Activated B cell treated with CpG ODN at 0.5 μM for 24 hours (primary cell): Measurements from ENCODE around the gene DTHD1. TPM values are rescaled to one million over a fixed set of nuclear protein-coding genes. Genes with fewer than 3 reads are reported as not detected.
A peak's percentile ranks its signal among the peaks of the same experiment; 100 is the strongest.

Experiments
- ATAC-seq: fragments of 200-7000 bp; cut with Tn5 transposase; one replicate; pipeline ENCODE4 v1.10.0; 2021; ENCODE audit warnings: low read depth, mild to moderate bottlenecking, moderate library complexity
- CTCF ChIA-PET: fragments of 350-600 bp; sonication (Branson Sonifier 250); formaldehyde crosslinking; loops from one replicate; lab custom pipeline; 2021; ENCODE audit warnings: antibody characterized with exemption; lab: Charles Lee
- POLR2A ChIA-PET: fragments of 350-600 bp; sonication (Branson Sonifier 250); formaldehyde crosslinking; loops from one replicate; lab custom pipeline; 2021; ENCODE audit warnings: antibody characterized with exemption; lab: Charles Lee
- DNase-seq: peaks from one replicate; pipeline ENCODE4 v3.0.0; 2022
- H3K27ac Mint-ChIP-seq: one replicate; pipeline ENCODE4 v1.8.0; 2020; ENCODE audit warnings: mixed read lengths
- H3K27me3 Mint-ChIP-seq: one replicate; pipeline ENCODE4 v1.8.0; 2021; ENCODE audit warnings: mixed read lengths
- H3K36me3 Mint-ChIP-seq: one replicate; pipeline ENCODE4 v1.8.0; 2021; ENCODE audit warnings: low read depth, mixed read lengths
- H3K4me1 Mint-ChIP-seq: one replicate; pipeline ENCODE4 v1.8.0; 2021; ENCODE audit warnings: mixed read lengths
- H3K4me3 Mint-ChIP-seq: one replicate; pipeline ENCODE4 v1.8.0; 2020; ENCODE audit warnings: mild to moderate bottlenecking, mixed read lengths
- H3K9me3 Mint-ChIP-seq: one replicate; pipeline ENCODE4 v1.8.0; 2020; ENCODE audit warnings: mixed read lengths
- intact Hi-C: fragments of 100-400 bp; cut with micrococcal nuclease; formaldehyde crosslinking; loops from one replicate; pipeline ENCODE4 v1.15.1; 2024
- total RNA-seq: library from RNA; stranded (reverse); gene quantifications from 2 replicates; pipeline ENCODE4 v1.2.3, GENCODE V29; 2022
- TF ChIP-seq, protein P1 (sequence below): fragments of 200-600 bp; IDR thresholded peaks from one replicate; pipeline ENCODE4 v1.8.0; 2022; ENCODE audit warnings: antibody characterized with exemption, mild to moderate bottlenecking

The DTHD1 gene
- total RNA-seq, 1 donor from 2014 or later: not detected

DNA sequence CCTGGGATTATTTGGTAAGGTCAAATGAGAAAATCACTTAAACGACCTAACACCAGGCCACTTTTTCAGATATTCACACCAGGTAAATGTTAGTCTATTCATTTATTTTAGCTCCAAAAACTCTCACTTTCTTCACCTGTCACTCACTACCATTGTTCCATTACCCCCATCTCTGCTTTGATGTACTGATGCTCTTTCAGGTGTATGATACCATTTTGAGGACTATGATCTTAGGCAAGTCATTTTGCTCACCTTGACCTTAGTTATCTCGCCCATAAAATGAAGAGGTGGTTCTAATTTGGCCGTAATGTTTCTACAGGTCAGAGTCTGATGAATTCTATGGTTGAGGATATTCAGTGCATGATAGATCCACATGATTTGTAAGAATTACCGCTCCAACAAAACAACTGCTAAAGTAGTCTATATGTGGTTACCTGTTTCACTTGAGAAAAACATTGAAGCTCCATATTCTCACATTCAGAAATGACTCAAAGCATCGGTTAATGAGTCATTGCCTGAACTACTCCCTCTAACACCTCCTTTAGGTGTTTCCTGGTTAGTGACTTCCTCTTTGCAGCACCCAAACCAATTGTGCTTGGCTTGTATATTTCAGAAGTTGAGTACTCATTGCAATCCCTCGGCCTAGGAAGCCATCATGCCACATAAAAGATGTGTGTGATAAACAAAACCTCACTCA is 4.5 kb downstream of the DTHD1 start:
- POLR2A ChIA-PET: interaction anchor here (0.6 to 2.6 kb wide), 5 partner anchors 25 to 47 kb away, joined by 3 to 8 read pairs (median 3); partner anchors contain the start of gene ARAP2
- Mint-ChIP-seq H3K27me3 (no peaks in the 10 kb centered on the region), H3K4me1 (peaks cover 21% of the 10 kb centered on the region), H3K9me3 (no peaks in the 10 kb centered on the region), H3K36me3 (no peaks in the 10 kb centered on the region), H3K4me3 (no peak overlapping the region), H3K27ac (peak overlapping the region; percentile 81)
- ATAC-seq (peak; percentile 95), DNase-seq (no peak)
- TF ChIP-seq, protein P1, sequence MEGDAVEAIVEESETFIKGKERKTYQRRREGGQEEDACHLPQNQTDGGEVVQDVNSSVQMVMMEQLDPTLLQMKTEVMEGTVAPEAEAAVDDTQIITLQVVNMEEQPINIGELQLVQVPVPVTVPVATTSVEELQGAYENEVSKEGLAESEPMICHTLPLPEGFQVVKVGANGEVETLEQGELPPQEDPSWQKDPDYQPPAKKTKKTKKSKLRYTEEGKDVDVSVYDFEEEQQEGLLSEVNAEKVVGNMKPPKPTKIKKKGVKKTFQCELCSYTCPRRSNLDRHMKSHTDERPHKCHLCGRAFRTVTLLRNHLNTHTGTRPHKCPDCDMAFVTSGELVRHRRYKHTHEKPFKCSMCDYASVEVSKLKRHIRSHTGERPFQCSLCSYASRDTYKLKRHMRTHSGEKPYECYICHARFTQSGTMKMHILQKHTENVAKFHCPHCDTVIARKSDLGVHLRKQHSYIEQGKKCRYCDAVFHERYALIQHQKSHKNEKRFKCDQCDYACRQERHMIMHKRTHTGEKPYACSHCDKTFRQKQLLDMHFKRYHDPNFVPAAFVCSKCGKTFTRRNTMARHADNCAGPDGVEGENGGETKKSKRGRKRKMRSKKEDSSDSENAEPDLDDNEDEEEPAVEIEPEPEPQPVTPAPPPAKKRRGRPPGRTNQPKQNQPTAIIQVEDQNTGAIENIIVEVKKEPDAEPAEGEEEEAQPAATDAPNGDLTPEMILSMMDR: no peak
- CTCF ChIA-PET: interaction anchor here (1.6 kb wide), 1 partner anchor 42 kb away, joined by 8 read pairs; the partner anchor contains the start of gene ARAP2
- intact Hi-C loops: loop anchor here (1.0 to 2.0 kb wide), 5 partner anchors 17 to 42 kb away; partner anchors contain the start of gene ARAP2

DNA sequence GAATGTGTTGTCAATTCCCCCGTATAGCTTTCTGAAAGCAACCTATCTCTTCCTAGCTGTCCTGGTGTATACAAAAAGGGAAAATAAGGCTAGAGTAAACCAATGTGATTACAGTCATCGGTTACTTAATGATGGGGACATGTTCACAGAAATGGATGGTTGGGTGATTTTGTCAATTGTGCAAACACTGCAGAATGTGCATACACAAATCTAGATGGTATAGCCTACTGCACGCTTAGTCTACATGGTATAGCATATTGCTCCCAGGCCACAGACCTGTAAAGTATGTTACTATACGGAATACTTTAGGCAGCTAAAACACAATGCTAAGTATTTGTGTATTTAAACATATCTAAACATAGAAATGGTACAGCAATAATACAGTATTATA is 5.1 kb downstream of the DTHD1 start:
- intact Hi-C loops: loop anchor here (1.0 to 2.0 kb wide), 4 partner anchors 24 to 42 kb away; partner anchors contain the start of gene ARAP2
- no peaks in the 10 kb centered on the region for H3K36me3 Mint-ChIP-seq
- H3K4me3 Mint-ChIP-seq: no peak overlapping the region
- TF ChIP-seq, protein P1: no peak
- no peaks in the 10 kb centered on the region for H3K27me3 Mint-ChIP-seq
- ChIA-PET POLR2A (interaction anchor here (0.8 to 2.6 kb wide), 4 partner anchors 34 to 46 kb away, joined by 3 to 8 read pairs (median 4); partner anchors contain the start of gene ARAP2), CTCF (interaction anchor here (1.6 kb wide), 1 partner anchor 42 kb away, joined by 8 read pairs; the partner anchor contains the start of gene ARAP2)
- DNase-seq: no peak
- peaks cover 21% of the 10 kb centered on the region for H3K4me1 Mint-ChIP-seq
- ATAC-seq: no peak
- peak overlapping the region; percentile 81 for H3K27ac Mint-ChIP-seq
- no peaks in the 10 kb centered on the region for H3K9me3 Mint-ChIP-seq

DNA sequence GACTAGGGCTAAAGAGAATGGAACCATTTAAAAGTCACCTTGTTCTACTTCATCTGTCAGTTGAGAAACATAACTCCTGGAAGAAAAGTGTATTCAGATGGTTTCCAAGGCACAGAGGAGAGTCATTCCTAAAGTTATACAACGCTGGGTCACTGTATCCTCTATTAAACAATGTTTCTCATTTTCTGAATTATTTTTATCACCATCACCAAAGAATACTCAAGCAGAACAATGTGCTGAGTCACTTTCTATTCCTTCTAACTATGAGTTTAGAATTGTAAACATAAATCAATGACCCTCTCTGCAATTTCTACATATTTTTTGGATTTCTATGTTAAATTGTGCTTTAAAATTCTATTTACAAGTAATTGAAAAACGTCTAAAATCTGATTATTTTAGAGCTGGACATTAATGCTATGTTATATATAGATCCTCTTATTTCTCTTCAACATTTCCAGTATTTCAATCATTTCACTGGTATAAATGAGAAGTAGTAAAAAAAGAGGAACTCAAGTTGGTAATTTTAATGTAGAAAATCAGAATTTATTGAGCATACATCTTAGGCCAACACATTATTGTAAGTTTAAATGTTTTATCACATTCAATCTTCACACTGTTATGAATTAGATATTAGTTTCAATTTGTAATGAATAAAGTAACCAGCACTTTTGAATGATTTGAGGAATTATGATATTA is 7.5 kb downstream of the DTHD1 start:
- peak overlapping the region; percentile 20 for H3K27ac Mint-ChIP-seq
- ChIA-PET CTCF (no interaction called here), POLR2A (interaction anchor here (1.1 kb wide), 1 partner anchor 44 kb away, joined by 4 read pairs; no protein-coding TSS in a partner anchor)
- no peaks in the 10 kb centered on the region for H3K36me3 Mint-ChIP-seq
- H3K4me3 Mint-ChIP-seq: no peak overlapping the region
- DNase-seq (no peak), ATAC-seq (no peak)
- TF ChIP-seq, protein P1: no peak
- peaks cover 27% of the 10 kb centered on the region for H3K4me1 Mint-ChIP-seq
- no peaks in the 10 kb centered on the region for H3K9me3 Mint-ChIP-seq
- no peaks in the 10 kb centered on the region for H3K27me3 Mint-ChIP-seq
- intact Hi-C loops: no loop called here

DNA sequence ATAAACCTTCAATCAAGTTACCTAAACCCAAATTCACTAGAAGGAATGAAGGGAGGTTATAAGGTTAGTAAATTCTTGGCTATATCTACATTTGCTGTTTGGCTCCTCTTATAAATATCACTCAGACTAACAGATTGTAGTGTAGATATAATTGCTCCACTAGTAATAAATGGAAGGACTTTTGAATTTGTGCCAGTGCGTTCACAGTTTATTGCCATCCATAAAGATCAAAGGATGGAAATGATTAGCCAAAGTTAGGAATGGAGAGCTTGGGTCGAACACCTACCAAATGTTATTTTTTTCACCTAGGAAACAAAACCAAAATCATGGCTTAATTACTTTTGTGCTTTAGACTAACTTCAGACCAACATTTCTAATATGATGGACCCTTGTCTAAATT is 9.2 kb downstream of the DTHD1 start:
- intact Hi-C loops: no loop called here
- Mint-ChIP-seq H3K27me3 (no peaks in the 10 kb centered on the region), H3K27ac (no peak overlapping the region), H3K4me3 (no peak overlapping the region), H3K4me1 (peaks cover 26% of the 10 kb centered on the region), H3K36me3 (no peaks in the 10 kb centered on the region), H3K9me3 (no peaks in the 10 kb centered on the region)
- DNase-seq (no peak), ATAC-seq (no peak)
- CTCF ChIA-PET: no interaction called here
- POLR2A ChIA-PET: interaction anchor here (0.6 to 0.9 kb wide), 2 partner anchors 43 to 48 kb away, joined by 3 to 6 read pairs; no protein-coding TSS in a partner anchor
- TF ChIP-seq, protein P1: no peak
